Ammon's horn (tissue), 1 donor: ENCODE measurements around the gene ANKLE2.

ENCODE experiments used
- DNase-seq: peaks from one replicate; pipeline ENCODE4 v3.0.0-alpha.2; 2016; ENCODE audit warnings: low spot score

Gene ANKLE2

DNA sequence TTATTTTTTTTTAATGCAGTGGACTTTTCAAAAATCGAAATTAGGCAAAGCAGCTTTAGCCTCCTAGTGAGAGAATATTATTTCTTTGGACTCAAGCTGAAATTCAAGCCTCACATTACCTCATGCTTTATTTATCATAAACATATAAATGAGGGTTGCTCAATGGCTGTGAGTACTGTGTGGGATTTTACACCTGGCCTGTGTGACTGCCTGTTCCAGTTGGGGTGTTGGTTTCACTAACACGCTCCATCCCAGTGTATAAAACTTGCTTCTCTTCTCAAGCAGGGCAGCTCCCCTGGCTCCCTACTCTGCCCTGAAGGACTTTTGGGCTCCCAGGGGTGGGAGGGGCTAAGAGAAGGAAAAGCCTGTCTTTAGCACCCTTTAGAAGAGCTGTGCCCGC lies 15.0 kb downstream of the ANKLE2 start:
- DNase-seq = no peak

DNA sequence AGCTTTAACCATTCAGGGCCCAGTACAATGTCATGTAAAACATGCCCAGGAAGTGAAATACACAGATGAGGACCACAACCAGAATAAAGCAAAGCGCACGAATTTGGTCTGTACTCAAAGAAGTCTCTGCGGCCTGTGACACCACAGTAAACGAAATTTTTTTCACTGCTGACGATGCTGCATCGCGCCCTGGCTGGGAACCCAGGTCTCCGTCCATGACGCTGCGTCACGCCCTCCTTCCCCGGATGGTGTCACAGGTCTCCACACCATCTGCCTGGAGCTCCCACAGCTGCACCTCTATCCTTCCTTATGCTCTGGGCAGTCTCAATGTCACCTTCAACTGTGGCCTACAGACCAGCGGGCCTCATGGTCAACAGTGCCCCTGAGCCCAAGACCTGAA lies 17.8 kb downstream of the ANKLE2 start:
- DNase-seq = no peak

DNA sequence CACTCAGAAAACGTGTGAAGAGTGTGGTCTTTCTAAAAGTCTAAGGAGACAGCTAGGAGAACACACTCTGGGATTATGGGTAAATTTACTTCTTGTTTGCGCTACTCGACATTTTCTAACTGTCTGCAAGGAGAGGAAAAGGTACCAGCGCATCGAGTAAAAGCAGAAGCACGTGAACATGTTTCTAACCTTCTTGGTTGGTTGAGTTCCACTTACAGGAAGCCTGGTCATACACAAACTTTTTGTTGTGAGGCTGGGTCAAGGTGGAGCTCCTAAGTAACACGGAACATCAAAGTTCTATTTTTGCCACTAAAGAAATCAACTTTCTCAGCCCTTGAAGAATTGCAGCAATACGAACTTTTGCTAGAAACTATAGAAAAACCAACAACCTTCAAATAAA lies 20.0 kb downstream of the ANKLE2 start:
- no peak for DNase-seq

DNA sequence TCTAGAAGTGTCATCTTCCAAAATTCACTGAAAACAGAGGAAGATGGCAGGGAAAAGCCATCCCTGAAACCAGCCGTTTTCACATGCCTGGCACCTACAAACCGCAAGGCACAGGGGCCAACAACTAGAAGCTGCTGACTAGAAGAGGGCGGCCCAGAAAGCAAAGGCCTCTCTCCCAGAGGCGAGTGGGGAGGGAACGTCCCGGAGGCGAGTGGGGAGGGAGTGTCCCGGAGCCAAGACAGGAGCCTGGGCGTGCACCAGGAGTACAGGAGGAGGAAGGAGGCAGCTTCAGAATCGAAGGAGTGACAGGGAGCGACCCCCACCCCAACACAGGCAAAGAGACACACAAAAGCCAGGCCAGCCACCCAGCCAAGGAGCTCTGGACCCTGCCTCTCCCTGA lies 21.0 kb downstream of the ANKLE2 start:
- no peak for DNase-seq

DNA sequence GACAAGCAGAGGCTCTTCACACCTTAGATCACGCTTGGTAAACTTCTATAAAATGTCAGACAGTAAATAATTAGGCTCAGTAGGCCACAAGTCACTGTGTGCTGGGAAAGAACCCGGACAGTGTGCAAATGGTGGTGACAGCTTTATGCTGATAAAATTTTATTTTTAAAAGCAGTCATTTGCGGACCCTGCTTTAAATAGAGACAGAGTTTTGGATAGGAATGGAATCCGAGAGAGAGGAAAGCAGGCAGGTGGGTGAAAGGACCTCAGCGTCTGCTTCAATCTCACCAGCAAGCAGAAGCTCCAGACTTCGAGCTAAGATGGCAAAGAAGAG lies 21.4 kb downstream of the ANKLE2 start:
- no peak for DNase-seq

DNA sequence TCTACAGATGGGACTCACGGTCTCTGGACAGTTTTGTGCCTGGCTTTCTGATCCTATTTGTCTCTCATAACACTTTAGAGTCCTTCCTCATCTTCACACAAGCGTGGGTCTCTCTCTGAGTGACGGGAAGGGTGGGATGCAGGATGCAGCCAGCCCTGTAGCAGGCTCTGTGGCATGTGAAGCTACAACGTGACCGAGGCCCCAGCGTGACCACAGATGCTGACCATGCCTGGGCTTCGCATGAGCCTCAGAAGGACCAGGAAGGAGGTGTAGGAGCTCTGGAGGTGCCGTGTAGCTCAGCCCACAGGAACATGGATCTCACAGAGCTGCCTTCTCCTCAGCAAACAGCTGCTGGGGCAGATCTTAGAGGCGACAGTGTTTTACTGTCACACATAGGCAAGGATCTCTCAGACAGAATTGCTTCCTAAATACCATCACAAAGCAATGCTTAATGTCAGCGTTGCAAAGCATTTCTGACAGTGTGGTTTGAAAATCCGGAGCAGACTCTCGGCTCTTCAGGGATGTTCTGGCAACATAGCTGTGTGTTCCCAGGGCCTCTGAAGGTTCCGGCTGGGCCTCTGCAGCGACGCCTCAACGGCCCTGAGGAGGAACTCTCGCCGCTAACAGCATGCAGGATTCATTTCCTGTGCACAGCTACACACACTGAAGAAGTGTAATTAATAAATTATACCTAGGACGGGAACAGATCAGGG lies 21.9 kb downstream of the ANKLE2 start:
- DNase-seq = no peak

DNA sequence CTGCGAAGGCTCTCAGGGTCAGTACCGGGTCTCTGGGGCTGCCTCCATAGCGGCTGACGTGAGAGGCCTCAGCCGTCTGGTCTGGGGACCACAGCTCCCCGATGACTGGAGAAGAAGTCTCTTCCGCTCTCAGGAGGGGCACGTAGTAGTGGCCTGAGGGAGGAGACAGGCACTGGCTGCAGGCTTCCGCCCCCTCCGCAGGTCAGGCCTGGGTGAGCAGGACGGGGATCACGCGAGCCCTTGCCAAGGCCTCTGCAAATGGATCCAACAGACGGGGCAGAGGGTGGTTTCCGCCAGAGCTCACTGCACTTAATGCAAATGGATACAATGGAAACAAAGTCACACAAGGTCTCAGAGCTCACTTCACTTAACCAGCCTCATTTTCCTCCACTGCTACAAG lies 24.7 kb downstream of the ANKLE2 start:
- no peak for DNase-seq

DNA sequence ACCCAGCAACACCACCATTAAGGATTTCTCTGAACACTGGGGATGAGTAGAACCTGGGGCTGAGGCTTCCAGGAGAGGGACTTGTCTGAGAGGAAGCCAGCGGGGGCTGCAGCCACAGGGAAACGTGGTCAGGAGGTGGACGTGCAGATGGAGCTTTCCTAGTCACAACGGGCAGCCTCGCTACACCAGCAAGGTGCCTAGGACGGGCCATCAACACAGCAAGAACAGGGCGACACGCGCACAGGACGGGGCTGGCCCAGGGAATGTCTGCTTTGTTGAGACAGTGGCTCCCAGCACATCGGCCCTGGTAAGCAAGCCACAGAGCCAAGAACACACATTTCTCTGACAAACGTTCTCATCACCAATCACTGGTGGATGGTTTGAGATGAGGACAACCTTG lies 25.3 kb downstream of the ANKLE2 start:
- no peak for DNase-seq

DNA sequence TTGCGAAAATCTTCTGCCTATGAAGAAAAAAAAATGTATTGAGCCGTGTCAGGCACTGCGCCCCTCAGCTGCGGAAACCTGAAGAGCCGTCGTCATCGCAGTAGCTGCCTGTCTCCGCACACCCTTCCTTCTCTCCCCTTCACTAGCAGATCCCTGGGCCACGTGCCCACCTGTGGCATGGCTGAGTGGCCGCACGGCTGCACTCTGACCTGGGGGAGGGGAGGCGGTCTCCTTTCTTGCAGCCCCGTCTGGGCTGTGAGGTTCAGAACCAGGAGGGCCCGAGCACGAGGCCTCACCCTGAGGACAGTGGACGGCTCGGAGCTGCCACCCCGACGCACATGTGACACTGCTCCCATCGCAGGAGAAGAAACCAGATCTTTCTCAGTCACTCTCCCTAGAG lies 26.1 kb downstream of the ANKLE2 start:
- no peak for DNase-seq

DNA sequence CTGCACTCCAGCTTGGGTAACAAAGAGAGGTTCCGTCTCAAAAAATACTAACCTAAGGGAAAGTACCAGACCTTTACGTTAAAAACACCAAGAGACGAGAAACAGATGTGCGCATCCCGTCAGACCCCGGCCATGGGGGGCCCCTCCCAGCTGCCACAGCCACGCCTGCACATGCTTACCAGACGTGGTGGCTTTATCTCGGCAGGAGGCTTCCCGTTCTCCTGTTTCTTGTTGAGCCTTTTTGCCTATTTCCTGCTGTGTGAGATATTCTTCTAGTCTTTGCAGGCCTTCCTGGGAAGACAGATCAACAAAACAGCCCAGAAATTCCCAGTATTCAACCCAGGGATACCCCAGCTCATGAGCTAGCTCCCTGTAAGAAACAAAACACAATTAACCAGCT lies 27.4 kb downstream of the ANKLE2 start:
- DNase-seq = no peak

DNA sequence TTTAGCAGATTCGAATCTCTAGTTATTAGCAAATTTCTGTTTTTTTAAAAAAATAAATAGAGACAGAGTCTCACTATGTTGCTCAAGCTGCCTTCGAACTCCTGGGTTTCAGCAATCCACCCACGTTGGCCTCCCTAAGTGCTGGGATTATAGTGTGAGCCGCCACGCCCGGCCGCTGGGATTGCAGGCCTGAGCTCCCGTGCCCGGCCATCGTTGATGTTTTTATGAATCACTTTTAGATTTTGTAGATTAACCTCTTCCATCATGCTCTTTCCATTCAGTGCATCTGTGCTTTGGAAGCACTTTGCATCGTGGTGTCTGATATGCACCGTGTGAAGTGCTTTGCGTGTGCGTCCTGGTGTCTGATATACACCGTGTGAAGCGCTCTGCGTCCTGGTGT lies 30.1 kb downstream of the ANKLE2 start:
- no peak for DNase-seq

DNA sequence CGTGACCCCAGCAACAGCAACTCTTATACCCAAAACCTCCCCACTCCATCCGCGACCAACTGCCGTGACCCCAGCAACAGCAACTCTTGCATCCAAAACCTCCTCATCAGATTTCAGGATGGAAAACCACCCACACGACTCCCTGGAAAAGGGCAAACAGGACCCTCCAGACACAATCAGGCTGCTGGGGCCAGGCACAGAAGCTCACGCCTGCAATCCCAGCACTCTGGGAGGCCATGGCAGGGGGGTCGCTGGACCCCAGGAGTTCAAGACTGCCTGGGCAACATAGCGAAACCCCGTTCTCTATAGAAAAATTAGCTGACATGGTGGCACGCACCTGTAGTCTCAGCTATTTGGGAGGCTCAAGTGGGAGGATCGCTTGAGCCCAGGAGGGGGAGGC lies 31.3 kb downstream of the ANKLE2 start:
- no peak for DNase-seq

DNA sequence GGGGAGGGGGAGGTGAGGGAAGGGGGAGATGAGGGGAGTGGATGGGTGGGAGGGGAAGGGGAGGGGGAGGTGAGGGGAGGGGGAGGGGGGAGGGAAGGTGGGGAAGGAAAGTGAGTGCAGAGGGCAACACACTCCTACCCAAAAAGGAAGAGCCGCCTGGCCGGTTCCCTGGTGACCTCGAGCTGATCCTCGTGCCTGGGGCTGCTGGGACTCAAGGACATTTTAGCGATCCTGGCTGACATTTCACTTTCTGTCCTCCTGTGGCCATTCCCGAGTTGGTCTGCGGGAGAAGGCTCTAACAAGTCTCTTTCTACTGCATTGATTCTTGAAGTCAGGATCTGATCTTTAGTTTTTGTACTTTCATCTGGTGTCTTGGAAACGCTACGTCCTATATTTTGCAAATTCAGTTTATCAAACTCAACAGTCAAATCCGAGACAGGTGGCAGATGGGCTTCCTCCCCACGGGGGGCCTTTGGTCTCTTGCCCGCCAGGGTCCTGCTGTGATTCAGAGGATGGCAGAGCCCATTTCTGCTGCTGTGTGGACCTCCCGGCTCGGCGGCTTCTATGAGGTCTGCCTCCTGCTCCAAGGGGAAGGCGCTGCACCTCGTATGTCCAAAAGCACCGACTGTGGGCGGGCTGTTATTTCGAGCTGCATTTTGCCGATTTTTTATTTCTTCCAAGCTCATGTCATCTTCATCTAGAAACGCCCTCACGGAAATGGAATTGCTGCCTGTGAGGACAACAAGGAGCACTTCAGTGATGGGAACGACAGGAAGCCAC lies 31.9 kb downstream of the ANKLE2 start:
- DNase-seq = no peak

DNA sequence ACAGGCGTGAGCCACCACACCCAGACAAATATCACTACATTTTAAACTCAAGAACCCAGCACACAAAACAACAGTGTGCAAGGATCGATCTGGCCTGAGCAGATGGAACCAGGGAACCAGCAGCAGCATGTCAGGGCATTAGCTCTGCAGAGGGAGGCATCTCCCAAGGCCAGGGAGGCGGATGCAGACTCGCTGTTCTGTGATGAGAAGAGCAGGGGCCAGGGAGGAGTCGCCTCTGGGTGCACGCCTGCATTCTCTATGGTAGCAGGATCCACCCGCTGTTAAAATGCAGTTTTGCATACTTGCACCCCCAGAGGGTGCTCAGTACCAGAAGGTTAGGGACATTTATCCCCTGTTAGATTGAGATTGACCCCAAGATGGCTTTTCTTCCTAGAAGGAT lies 33.1 kb downstream of the ANKLE2 start:
- no peak for DNase-seq

DNA sequence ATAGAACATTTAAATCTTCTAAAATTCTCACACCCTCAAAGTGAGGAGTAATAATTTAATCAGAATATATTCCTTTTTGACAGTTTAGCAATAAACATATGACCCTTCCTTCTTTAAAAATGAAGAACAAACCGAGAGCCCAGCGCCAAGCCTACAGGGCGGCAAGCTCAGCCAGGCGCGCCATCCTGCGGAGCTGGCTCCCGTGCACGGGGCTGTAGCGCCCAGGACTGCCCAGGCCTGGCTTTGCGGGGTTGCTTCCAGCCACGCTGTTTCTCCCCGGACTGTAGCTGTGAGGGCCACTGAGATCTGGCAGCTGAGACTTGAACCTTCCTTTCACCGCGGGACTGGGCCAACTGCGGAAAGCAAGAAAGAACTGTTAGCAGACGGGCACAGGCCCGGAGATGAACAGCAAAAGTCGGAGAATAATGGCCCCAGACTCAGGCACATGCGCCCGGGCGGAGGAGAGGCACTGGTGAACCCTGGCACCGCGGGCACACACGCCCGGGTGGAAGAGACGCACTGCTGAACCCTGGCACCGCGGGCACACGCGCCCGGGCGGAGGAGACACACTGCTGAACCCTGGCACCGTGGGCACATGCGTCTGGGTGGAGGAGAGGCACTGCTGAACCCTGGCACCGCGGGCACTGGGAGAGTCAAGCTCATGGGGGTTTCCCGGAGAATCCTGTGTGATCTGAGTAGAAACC lies 34.4 kb downstream of the ANKLE2 start:
- DNase-seq = no peak

DNA sequence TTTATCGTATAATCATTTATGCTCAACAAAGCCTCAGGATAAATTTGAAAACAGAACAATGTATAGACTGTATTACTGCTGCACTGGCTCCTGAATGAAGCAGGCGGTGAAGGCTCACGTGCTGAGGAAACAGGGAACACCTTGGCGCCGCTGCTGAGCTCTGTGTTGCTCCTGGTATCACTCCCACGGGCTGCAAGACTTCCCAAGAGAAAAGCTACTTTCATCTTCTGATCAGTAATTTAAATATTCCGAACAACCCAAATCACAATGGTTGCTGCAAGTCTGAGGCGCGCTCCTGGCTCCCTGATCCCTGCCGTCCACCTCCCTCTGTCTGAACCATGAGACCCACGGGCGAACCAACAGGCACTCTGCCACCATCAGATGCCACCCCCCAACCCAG lies 35.2 kb downstream of the ANKLE2 start:
- no peak for DNase-seq

DNA sequence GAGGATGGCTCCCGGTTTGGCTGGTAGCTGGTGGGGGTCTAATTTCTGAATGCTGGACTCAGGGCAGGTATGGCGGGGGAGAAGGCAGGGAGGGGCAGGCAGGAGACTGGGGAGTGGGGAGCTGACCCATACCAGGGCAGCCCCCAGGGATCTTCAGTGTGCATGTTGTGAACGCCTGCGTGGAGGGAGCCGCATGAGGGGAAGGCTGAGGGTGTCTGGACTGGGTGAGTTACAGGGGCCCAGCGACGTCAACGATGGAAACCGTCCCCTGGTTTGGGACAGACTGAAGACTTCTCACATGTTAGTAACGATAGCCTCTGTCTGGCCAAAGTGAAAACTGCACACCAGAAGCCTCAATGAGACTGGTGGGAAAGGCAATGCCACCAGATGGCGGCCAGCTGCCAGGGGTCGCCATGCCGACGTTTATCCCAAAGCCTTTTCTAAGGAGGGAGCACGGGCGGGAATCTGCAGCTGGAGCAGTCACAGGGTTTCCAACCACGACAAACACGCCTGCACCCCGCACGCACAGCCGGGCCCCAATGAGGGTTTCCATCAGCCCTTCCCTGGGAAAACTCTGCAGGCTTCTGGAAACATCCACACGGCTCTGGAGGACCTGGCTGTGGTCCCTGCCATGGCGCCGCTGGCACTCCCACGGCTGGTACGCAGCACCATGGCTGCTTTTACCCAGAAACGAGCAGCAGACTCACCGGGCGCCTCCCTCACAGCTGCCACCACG lies 37.0 kb downstream of the ANKLE2 start:
- DNase-seq = no peak

DNA sequence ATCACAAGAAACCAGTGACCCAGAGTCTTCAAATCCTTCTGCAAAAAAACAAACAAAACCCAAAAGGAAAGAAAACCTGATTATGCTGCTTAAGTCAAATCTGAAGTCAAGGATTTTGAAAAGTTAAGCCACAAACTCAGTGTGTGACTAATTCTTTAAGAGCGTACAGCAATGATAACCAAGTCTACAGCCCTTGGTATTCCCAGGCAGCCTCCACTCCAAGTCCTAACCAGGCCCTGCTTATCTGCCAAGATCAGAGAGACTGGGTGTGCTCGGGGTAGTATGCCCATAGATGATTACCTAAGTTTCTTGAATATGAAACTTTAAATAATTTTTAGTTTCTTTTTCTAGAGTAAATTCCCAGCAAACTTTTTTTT lies 37.9 kb downstream of the ANKLE2 start:
- DNase-seq = no peak

DNA sequence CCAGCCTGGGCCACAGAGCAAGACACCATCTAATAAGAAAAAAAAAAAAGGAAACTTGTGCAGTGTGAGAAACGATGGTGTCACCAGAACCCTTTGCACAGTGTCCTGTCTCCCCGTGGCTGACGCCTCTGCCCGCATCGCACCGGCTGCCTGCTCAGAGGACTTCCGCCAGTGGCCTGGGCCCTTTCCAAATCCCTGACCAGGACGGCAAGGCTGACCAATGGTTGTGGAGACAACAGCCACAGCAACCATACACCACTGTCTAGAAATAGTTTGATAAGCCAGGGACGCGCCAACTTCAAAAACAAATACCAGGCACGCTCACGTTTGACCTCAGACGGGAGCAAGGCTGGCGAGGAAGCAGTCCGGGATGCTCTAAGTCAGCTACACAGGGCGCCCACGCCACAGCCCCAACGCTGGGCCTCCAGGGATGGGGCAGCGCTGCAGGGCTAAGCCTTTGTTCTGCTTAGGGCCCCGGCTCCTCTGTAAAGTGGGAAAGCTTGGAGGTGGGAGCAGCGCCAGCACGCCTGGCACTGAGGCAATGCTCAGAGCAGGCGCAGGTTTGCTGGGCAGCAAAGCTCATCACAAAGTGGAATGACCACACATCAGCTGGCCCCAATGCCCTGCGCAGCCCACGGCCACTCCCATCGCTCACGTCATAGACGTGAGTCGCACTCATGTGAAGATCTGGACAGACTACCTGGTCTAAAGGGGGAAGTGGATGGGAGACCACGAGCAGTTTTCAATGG lies 38.4 kb downstream of the ANKLE2 start:
- no peak for DNase-seq

DNA sequence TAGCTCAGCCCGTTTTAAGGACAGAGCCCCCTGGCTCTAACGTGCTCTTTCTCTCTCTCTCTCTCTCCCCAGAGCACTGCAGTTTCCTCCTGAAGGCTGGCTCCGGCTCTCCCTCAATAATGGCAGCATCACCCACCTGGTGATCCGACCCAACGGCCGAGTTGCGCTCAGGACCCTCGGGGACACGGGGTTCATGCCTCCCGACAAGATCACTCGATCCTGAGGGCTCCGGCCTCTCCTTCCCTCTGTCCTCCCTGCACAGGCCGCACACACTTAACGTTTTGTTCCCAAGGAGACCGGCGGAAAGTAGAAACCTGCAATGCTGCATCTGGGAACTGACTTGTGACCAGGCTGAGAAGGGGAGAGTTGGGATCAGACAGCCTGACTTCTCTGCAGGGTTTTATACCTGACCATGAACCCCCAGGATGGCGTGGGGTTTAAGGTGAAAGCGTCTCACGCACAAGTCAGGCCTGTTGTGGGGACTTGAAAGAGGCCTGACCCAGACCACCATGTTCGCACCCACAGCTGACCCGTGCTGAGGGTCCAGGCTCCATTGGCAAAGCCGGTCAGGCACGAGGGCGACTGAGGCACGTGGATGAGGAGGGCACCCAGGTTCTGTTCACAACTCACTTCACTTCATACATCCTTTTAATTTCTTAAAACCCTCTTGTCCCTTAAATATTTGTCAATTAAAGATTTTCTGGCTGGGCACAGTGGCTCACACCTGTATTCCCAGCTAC lies 40.9 kb downstream of the ANKLE2 start:
- DNase-seq = no peak

DNA sequence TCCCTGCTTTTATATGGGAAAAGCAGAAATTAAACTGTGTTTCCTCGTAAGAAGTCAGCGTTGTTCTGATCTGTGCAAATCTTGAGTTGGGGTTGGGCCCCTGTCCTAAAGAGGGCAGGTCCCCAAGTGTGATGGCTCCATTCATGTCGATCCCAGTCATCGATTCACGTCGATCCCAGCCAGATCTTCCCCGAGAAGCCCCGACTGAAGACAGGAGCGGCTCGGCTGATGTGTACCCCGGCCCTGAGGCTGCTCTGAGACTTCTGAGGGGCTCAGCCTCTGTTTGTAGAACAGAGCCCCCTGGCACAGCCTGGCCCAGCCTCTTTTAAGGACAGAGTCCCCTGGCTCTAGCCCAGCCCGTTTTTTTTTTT lies 41.7 kb downstream of the ANKLE2 start:
- no peak for DNase-seq
